GM21825 (cell line): ENCODE data around the gene LARGE2.

ENCODE experiments used
- ATAC-seq: cut with Tn5 transposase; IDR thresholded peaks from one replicate; pipeline ENCODE4 v1.9.1; 2021; ENCODE audit warnings: mild to moderate bottlenecking, moderate library complexity; ENCODE audit not compliant: unreplicated experiment

Gene LARGE2

DNA sequence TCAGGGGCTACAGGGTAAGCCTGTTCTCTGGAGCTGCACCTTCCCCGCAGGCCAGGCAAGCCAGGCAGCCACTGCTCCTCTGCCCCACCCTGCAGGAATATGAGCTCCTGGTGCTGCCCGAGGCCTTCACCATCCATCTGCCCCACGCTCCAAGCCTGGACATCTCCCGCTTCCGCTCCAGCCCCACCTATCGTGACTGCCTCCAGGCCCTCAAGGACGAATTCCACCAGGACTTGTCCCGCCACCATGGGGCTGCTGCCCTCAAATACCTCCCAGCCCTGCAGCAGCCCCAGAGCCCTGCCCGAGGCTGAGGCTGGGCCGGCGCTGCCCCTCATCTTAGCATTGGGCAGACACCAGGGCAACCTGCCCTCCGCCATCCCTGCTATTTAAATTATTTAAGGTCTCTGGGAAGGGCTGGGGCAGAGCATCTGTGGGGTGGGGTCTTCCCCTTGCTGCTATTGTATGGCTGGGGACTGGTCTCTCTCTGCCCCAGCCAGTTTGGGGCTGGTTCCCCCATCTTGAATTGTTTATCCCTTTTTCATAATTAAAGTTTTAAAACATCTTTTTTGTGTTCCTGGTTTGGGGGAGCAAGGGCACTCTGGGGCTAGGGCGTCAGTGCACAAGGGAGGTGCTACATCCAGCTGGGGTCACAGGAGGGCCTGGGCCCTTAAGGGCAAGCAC is 6.2 kb downstream of the LARGE2 start:
- ATAC-seq: no peak

- no peak for ATAC-seq
Measured at GRCh38 chr11:45929486-45930030, 7.1 kb downstream of the LARGE2 start.

DNA sequence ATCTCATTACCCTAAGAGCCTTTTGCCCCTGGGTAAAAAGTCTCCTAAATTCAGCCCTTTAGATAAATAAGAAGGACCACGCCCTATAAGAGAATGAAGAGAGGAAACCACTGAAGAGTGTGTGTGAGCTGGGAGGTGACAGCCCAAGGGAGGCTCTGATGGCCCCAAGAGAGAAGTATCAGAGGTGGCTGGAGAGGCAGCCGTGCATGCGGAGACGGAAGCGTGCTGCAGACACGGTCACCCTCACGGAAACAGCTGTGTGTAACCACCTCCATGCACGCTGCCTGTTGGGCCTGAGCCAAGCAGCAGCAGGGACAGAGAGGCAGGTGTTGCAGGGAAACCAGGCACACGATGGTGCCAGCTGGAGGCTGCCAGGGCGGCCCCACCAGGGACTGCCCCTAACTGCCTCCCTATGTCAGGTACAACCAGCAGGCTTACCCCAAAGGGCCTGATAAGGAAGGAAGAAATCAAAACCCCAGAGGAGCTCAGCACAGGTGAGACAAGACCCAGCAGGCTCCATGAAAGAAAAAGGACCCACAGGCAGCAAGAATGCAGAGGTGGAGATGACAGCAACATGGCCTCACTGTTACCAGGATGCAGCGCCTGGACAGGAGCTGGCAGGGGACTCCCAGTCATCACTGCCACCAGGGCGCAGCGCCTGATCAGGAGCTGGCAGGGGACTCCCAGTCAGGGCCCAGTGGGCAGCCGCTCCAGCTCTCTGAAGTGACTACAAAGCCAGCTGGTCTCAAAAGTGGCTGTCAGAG is 7.8 kb downstream of the LARGE2 start:
- peak; percentile 86 for ATAC-seq

- ATAC-seq: no peak
Measured at GRCh38 chr11:45930951-45931570, 8.6 kb downstream of the LARGE2 start.

GRCh38 chr11:45931739-45932138 is 9.3 kb downstream of the LARGE2 start:
- no peak for ATAC-seq

DNA sequence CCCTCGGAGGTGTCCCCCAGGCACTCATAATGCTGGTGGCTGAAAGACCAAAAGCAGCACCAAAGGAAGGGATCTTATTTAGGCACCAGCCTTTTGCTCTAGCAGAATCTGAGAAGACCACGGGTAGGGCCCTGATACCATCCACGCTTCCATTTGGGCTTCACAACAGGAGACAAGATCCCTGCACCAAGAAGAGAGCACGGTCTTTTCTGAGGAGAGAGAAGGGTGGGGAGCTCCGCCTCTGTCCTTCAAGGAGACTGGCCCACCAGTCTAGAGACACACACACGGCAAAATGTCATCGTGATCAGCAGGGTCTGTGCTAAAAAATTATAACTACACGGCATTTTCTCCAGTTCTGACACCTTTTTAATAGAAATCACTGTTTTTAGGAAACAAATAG is 9.8 kb downstream of the LARGE2 start:
- no peak for ATAC-seq

GRCh38 chr11:45933131-45933831 is 10.8 kb downstream of the LARGE2 start:
- ATAC-seq: no peak

DNA sequence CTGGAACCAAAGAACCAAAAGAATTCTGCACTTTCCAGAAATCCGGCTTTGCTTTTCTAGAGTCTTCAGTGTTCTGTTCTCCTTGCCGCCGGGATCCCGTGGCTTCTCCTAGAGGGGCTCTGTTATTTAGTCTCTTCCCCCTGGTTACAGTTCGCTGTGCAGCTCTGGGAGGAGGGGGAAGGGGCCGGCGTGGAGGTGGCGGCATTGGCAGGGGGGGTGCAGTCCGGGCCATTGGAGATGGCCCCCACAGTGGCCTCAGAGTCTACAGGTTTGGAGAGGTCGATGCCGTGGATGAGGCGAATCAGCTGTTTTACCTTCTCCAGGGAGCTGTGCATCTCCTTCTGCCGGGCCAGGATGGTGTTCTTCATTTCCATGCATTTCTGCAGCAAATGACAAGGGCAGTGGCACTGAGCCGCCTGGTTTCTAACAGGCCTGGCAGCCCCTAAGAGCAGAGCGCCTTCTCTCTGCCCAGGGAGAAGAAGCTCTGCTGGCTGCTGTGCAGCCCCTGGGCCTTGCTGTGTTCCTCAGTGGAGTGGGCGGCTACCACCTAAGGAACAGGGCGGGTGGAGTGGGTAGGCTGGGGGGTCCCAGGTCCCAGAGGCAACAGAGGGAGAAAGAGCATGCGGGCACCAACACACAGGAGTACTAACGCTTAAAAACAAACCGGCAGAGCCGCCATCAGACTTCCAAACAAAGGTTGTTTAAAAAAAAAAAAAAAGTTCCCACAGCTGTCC is 11.6 kb downstream of the LARGE2 start:
- ATAC-seq: no peak

DNA sequence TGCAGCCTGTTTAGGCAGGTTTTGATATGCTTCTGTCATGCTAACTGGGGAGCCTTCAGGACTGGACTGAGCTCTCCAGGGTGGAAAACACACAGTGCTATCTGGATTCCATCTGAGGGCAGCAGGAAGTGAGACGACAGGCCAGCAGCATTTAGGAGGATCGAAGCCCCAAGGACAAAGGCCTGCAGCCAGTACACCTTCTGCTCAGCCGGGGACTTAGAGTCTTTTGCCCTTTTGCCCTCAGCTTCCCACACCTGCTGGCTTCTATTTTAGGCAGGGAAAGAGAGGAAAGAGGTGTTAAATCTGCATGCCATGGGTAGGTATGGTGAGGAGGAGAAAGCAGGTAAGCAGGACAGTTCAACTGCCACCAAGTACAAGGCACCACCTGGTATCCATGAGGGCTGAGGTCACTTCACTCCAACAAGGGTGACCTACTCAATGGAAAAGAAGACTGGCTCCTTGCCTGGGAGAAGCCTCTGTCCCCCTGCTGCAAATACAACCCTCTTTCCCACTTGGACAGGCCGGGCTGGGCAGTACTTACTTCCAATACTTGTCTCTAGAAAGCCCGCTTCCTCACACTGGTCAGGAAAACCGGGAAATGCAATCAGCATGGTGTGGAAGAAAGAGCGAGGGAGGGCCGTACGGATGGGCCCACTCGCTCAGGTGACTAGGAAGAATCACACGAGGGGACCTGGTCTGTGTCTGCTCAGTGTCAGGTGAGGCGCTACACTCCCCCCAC is 12.3 kb downstream of the LARGE2 start:
- no peak for ATAC-seq

GRCh38 chr11:45935349-45936064 is 13.1 kb downstream of the LARGE2 start:
- no peak for ATAC-seq

GRCh38 chr11:45936511-45937054 is 14.1 kb downstream of the LARGE2 start:
- ATAC-seq: no peak

GRCh38 chr11:45937916-45938315 is 15.5 kb downstream of the LARGE2 start:
- ATAC-seq: no peak

DNA sequence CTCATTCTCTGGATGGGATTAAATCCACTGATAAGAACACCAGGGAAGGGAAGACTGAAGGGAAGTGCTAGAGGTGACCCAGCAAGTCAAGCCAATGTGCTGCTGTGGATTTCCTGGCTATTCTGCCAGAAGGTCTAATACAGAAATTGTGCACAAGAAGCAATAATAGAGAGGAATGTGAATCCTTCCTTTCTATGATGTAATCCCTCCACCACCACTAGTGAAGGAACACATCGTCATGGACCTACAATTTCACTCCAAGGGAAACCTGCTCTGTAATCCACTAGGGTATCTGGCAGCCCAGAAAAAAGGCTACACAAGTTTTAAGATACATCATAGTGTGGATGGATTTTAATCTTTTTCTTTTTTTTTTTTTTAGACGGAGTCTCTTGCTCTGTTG is 17.4 kb downstream of the LARGE2 start:
- ATAC-seq: no peak

DNA sequence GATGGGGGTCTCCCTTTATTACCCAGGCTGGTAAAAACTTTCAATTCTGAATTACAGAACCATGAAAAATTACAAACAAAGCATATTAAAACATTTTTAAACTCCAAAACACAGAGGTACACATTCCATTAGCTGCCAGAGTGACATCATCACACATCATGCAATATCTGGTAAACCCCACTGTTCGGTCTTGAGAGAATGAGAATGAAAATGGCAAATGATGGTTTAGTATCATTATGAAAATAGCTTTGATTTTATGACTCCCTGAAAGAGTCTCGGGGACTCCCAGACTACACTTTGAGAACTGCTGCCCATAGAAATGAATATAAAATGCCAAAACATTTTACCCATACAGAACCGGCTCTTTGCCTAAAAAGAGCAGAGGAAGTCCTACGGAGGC is 18.8 kb downstream of the LARGE2 start:
- no peak for ATAC-seq

- ATAC-seq: no peak
Measured at GRCh38 chr11:45942381-45942780, 19.9 kb downstream of the LARGE2 start.

GRCh38 chr11:45945397-45945999 is 23.0 kb downstream of the LARGE2 start:
- ATAC-seq: no peak

- ATAC-seq: no peak
Measured at GRCh38 chr11:45947885-45948284, 25.4 kb downstream of the LARGE2 start.

DNA sequence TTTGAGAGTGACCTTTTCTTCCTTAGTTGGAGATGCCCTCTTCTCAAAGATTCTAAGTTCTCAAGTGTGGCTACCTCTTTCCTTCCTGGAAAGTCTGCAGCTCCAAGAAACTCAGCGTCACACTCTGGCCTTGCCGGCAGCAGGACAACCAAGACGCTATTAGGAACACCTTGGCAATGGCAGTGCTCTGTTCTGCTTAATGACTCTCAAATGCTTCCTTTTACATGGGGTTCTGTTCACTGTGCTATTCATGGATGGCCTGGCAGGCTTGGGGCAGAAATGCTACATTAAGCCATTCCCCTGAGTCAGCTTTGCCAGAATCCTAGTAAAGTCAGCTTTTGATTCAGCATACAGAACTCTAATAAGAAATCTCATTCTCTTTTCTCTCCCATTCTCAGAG is 25.9 kb downstream of the LARGE2 start:
- no peak for ATAC-seq
